BLaER1 (cell line): ENCODE data around the gene MAP1LC3A.

ENCODE experiments used
- H3K27ac ChIP-seq: shearing (Covaris generic); formaldehyde crosslinking; 2 replicates; pipeline ENCODE4 v1.8.1; 2022
- H3K27me3 ChIP-seq: shearing (Covaris generic); formaldehyde crosslinking; 2 replicates; pipeline ENCODE4 v1.8.1; 2022
- H3K36me3 ChIP-seq: shearing (Covaris generic); formaldehyde crosslinking; 2 replicates; pipeline ENCODE4 v1.8.1; 2022
- H3K4me1 ChIP-seq: shearing (Covaris generic); formaldehyde crosslinking; 2 replicates; pipeline ENCODE4 v1.8.1; 2022
- H3K4me2 ChIP-seq: shearing (Covaris generic); formaldehyde crosslinking; 2 replicates; pipeline ENCODE4 v1.8.1; 2022
- H3K4me3 ChIP-seq: shearing (Covaris generic); formaldehyde crosslinking; 2 replicates; pipeline ENCODE4 v1.8.1; 2022
- H3K9ac ChIP-seq: shearing (Covaris generic); formaldehyde crosslinking; 2 replicates; pipeline ENCODE4 v1.8.1; 2022
- H3K9me3 ChIP-seq: shearing (Covaris generic); formaldehyde crosslinking; 2 replicates; pipeline ENCODE4 v1.8.1; 2022
- H4K20me1 ChIP-seq: shearing (Covaris generic); formaldehyde crosslinking; 2 replicates; pipeline ENCODE4 v1.8.1; 2022
- Cebpa-rat ChIP-seq: shearing (Covaris generic); IDR thresholded peaks from 2 replicates; pipeline ENCODE4 v1.8.1; 2022

Gene MAP1LC3A

DNA sequence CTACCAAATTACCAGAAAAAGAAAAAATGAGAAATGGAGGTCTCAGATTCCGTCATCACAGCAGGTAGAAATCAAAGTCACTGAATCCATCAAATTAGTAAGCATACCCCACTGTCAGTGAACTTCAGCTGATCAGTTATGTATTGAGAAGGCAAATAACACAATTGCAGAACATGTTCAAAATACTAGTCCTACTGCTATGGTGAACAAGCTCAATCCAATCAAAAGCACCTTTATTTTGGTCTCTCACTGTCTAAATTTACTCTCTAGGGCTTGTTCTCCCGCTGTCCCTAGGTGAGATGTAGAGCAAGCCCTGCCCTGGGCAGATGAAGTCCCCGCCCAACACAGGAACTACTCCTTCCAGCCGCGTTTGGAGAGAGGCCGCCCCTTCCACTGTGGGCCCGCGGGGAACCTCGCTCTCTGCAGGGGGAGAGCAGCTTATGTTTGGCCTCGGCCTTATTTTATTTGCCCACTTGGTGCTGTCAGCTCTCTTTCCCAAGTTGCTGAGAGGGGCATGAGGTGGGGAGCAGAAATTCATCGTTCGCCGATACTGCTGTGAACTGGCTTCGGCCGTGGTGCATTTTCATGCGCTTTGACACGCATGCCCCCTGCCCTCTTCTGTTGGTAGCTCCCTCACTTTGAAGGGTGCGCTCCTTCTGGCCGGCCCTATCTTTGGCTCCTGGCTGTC lies 14.3 kb upstream of the MAP1LC3A start:
- Histone ChIP-seq H3K27ac (no peak overlapping the region), H3K9ac (no peak overlapping the region), H3K4me1 (peaks cover 18% of the 10 kb centered on the region), H3K9me3 (no peaks in the 10 kb centered on the region), H3K27me3 (no peaks in the 10 kb centered on the region), H3K4me3 (no peak overlapping the region), H3K36me3 (peaks cover 36% of the 10 kb centered on the region), H4K20me1 (peaks cover 17% of the 10 kb centered on the region), H3K4me2 (no peak overlapping the region)
- no peak for TF ChIP-seq Cebpa-rat

DNA sequence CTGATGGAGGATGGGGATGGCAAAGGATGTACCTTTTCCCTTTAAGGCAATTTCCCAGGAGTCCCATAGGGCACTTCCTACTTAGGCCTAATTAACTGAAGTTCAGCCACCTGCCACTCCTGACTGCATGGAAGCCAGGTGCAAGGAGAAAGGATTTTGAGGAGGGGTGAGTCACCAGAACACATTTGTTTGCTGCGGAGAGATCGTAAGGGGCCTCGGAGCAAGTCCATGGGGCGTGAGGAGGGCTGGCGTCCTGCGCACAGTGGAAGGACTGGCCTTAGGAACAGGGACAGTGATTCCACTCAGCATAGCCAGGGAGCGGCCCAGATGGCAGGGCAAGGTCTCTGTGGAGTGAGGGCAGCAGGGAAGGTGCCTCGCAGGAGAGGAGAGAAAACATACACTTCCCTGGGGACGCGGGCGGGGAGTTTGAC lies 11.8 kb upstream of the MAP1LC3A start:
- H3K27ac ChIP-seq: no peak overlapping the region
- H3K9ac ChIP-seq: no peak overlapping the region
- no peak overlapping the region for H3K4me3 ChIP-seq
- H3K4me1 ChIP-seq: peaks cover 9% of the 10 kb centered on the region
- no peak overlapping the region for H3K4me2 ChIP-seq
- H3K36me3 ChIP-seq: peaks cover 11% of the 10 kb centered on the region; the same call in 1 of the 2 replicates
- H3K9me3 ChIP-seq: no peaks in the 10 kb centered on the region
- no peaks in the 10 kb centered on the region; the same call in 1 of the 2 replicates for H4K20me1 ChIP-seq
- H3K27me3 ChIP-seq: no peaks in the 10 kb centered on the region
- no peak for TF ChIP-seq Cebpa-rat

DNA sequence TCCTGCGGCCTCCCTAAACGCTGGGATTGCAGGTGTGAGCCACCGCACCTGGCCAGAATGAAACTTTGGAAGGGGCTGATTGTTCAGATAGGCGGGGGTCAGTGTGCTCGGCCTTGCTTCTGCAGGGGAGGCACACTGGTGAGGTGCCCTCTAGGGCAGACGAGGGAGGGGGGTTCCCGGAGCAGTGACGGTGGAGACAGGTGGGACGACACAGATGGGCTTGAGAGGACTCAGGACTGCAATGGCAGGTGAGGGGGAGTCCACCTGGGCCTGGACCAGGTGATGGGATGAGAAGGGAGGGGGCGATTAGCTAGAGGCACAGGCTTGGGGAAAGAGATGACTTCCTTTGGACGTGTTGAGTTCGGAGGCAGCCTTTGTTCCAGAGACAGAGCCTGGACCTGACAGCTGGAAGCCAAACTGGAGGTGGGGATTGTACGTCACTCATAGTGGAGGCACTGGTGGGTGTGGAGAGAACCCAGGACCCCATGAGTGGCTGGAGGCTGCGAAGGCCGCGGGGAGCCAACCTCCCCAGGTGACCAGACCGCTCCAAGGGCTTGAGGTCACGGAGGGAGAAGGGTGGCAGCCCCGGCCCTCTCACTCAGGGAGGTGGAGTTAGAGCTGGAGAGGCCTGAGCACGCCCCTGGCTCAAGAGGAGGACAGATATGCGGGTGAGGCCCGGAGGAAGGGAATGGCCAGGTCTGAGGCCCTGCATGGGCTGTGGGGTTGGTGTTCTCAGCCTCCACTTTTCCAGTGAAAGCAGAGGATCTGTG lies 10.5 kb upstream of the MAP1LC3A start:
- no peaks in the 10 kb centered on the region for H3K27me3 ChIP-seq
- no peak overlapping the region for H3K27ac ChIP-seq
- TF ChIP-seq Cebpa-rat: no peak
- peaks cover 9% of the 10 kb centered on the region for H3K4me1 ChIP-seq
- no peaks in the 10 kb centered on the region for H3K9me3 ChIP-seq
- no peak overlapping the region for H3K4me2 ChIP-seq
- no peak overlapping the region for H3K9ac ChIP-seq
- H4K20me1 ChIP-seq: no peaks in the 10 kb centered on the region; the same call in 1 of the 2 replicates
- H3K36me3 ChIP-seq: no peaks in the 10 kb centered on the region
- H3K4me3 ChIP-seq: no peak overlapping the region

DNA sequence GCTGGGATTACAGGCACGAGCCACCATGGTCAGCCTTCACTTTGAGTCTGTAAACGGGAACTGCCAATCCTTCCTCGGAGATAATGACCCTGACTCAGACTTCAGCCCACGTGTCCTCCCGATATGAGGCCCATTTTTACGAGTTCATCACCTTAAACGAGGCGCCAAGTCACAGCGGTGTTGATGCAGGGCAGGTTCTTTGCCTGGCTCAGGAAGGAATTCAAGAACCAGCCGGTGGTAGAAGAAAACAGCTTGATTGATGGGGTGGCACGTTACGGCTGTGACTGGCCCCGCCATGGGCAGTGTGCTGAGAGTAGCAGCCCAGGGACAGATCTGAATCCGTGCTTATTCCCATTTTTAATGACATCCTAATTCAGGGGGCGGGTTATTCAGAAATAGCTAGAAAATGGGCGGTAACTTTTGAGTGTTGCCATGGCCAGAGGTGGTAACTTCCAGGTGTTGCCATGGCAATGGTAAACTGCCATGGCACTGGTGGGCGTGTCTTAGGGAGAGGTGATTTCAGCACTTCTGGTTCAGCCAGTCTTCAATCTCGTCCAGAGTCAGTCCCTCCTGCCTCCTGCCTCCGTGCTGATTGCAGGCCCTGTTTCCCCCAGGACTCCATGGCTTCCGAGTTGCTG lies 9.1 kb upstream of the MAP1LC3A start:
- H3K4me2 ChIP-seq: no peak overlapping the region

DNA sequence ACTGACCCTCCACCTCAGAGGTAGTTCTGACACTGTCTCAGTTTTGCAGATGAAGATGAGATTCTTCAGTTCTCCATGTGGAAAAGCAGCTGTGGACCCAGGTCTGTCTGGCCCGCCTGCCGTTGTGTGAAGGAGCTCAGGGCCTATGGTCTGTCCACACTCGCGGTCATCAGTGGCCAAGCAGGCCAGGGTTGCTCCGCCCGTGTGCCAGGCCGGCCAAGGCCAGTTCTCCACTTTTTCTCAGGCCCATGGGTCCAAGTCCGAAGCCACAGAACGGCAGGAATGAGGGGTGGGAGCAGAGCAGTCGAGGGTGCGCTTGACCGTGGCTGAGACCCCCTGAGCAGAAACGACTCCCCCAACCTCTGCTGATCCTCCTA lies 8.6 kb upstream of the MAP1LC3A start:
- Histone ChIP-seq H3K9me3 (no peaks in the 10 kb centered on the region), H3K4me3 (no peak overlapping the region), H3K27me3 (no peaks in the 10 kb centered on the region), H3K9ac (no peak overlapping the region), H3K4me1 (no peaks in the 10 kb centered on the region), H3K27ac (no peak overlapping the region), H4K20me1 (no peaks in the 10 kb centered on the region), H3K36me3 (no peaks in the 10 kb centered on the region), H3K4me2 (no peak overlapping the region)
- no peak for TF ChIP-seq Cebpa-rat

More for the DNA sequence above, 9.1 kb upstream of the MAP1LC3A start:
- Histone ChIP-seq H3K4me1 (no peaks in the 10 kb centered on the region; the same call in 1 of the 2 replicates), H3K36me3 (no peaks in the 10 kb centered on the region), H3K9me3 (no peaks in the 10 kb centered on the region), H3K4me3 (no peak overlapping the region), H3K27ac (no peak overlapping the region), H4K20me1 (no peaks in the 10 kb centered on the region), H3K9ac (no peak overlapping the region), H3K27me3 (no peaks in the 10 kb centered on the region)
- TF ChIP-seq Cebpa-rat: no peak

DNA sequence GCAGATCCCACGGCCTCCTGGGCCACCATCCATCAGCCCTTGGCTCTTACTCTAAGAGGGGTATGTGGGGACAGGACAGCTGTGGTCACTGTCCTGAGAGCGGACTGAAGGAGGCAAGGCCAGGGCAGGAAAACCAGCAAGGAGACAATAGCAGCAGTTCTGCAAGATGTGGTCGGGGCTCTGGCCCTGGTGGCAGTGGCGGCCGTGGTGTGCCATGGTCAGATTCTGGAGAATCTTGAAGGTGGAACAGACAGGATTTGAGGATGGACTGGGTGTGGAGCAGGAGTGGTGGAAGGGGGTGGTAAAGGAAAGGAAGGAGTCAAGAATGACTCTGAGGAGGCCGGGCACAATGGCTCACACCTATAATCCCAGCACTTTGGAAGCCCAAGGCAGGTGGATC lies 5.9 kb upstream of the MAP1LC3A start:
- Histone ChIP-seq H3K4me2 (no peak overlapping the region), H3K27ac (no peak overlapping the region), H3K4me3 (no peak overlapping the region), H3K27me3 (no peaks in the 10 kb centered on the region), H4K20me1 (no peaks in the 10 kb centered on the region), H3K36me3 (no peaks in the 10 kb centered on the region), H3K9ac (no peak overlapping the region), H3K4me1 (no peaks in the 10 kb centered on the region), H3K9me3 (no peaks in the 10 kb centered on the region)
- no peak for TF ChIP-seq Cebpa-rat

DNA sequence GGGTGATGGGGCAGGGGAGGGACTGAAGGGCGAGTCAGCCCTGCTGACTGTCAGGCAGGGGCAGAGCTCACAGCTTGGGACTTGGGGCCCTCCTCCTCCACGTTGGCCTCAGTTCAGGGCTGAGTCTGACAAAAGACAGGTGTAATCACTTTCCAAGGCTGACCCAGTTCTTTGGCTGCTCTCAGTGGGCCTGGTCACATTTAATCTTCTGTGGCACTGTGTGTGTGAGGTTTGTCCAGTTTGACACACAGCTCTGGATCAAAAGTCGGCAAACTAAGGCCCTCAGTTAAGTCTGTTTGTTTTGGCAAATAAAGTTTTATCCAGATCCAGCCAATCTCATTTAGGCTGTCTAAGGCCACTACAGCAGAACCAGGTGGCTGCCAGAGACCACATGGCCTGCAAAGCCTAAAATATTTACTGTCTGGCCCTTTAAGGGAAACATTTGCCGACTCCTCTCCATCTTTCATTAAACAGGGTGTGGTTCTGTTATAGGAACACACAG lies 5.1 kb upstream of the MAP1LC3A start:
- H3K27me3 ChIP-seq: peaks cover 6% of the 10 kb centered on the region; the same call in 1 of the 2 replicates
- H3K4me2 ChIP-seq: no peak overlapping the region
- no peak for TF ChIP-seq Cebpa-rat
- H3K9ac ChIP-seq: no peak overlapping the region
- no peak overlapping the region for H3K4me3 ChIP-seq
- H3K36me3 ChIP-seq: no peaks in the 10 kb centered on the region
- H3K27ac ChIP-seq: no peak overlapping the region
- no peaks in the 10 kb centered on the region for H3K9me3 ChIP-seq
- no peaks in the 10 kb centered on the region for H4K20me1 ChIP-seq
- H3K4me1 ChIP-seq: no peaks in the 10 kb centered on the region

DNA sequence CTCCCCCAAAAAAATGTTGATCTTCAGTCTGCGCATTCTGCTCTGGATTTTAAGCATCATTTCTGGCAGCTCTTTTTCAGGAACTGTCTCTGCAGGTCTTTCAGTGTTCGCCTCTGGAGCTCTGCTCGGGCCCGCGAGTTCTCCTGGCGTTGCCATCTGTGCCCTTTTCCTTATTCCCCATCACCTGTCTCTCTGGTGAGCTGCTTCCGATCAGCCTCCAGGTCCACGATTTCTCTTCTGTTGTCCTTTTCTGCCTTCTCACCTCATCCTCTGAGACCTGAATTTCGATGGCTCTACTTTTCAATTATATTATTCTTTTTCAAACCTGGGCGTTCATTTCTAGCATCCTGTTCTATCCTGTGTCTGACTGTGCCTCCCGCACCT lies 590 bp upstream of the MAP1LC3A start:
- H3K9ac ChIP-seq: peak overlapping the region; percentile 68; the same call in 1 of the 2 replicates
- H3K4me3 ChIP-seq: peak overlapping the region; percentile 56
- H3K4me2 ChIP-seq: peak overlapping the region; percentile 73
- H3K36me3 ChIP-seq: peaks cover 30% of the 10 kb centered on the region
- H3K4me1 ChIP-seq: no peaks in the 10 kb centered on the region
- H3K27me3 ChIP-seq: peaks cover 11% of the 10 kb centered on the region; the same call in 1 of the 2 replicates
- 0 out of 2 replicates have a peak, but pooled peaks cover 7% of the 10 kb centered on the region for H4K20me1 ChIP-seq
- H3K27ac ChIP-seq: no peak overlapping the region
- TF ChIP-seq Cebpa-rat: no peak
- no peaks in the 10 kb centered on the region for H3K9me3 ChIP-seq

DNA sequence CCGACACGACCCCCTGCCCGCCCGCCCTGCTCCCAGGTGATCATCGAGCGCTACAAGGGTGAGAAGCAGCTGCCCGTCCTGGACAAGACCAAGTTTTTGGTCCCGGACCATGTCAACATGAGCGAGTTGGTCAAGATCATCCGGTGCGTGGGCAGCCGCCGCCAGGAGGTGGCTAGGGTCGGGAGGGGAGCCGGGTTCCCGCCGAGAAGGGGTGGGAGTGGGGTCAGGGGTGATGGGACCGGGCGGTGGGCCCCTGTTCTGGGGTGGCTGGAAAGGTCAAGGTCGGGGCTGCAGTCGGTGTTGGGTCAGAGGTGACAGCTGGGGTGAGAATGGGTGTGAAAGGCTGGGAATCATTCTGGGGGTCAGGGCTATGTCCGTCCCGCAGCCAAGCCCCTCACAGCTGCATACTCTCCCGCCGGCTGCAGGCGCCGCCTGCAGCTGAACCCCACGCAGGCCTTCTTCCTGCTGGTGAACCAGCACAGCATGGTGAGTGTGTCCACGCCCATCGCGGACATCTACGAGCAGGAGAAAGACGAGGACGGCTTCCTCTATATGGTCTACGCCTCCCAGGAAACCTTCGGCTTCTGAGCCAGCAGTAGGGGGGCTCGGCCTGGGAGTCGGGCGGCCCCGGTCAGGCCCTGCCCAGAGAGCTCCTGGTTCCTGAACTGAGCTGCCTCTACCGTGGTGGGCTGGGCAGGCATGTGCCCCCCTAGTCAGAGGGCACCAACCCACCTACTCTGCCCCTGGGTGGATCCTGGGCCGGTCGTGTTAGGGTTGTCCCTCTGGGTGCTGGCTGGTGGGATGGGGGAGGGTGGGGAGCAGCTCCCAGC lies 1.0 kb downstream of the MAP1LC3A start:
- Histone ChIP-seq H3K4me3 (no peak overlapping the region), H3K36me3 (peaks cover 30% of the 10 kb centered on the region), H3K4me2 (no peak overlapping the region), H3K9me3 (no peaks in the 10 kb centered on the region), H3K4me1 (no peaks in the 10 kb centered on the region), H3K27me3 (peaks cover 11% of the 10 kb centered on the region; the same call in 1 of the 2 replicates), H3K27ac (no peak overlapping the region), H3K9ac (no peak overlapping the region), H4K20me1 (0 out of 2 replicates have a peak, but pooled peaks cover 7% of the 10 kb centered on the region)
- no peak for TF ChIP-seq Cebpa-rat
